ENCODE measurements around the gene RFPL3. TPM values are rescaled to one million over a fixed set of nuclear protein-coding genes. Genes with fewer than 3 reads are reported as not detected.
"Not testable (repeated sequence)": the region's sequence is repeated elsewhere in the genome, so short reads cannot be mapped to it uniquely, and the experiment has no call there.

The RFPL3 gene
- polyA plus RNA-seq, 1 donor from 2014 or later: not detected

- Mint-ChIP-seq H3K36me3 (peaks cover 11% of the 10 kb centered on the region), H3K9me3 (peaks cover 0 to 4% (median 0%) of the 10 kb centered on the region in 3 donors), H3K27me3 (no peaks in the 10 kb centered on the region), H3K4me3 (no peak overlapping the region), H3K4me1 (peaks cover 0 to 1% (median 0%) of the 10 kb centered on the region in 3 donors), H3K27ac (no peak overlapping the region)
These were observed 1.9 kb upstream of the RFPL3 start for GRCh38 chr22:32355760-32356159.

GRCh38 chr22:32360096-32360495 lies 2.4 kb downstream of the RFPL3 start:
- not testable (repeated sequence) for H3K4me1 Mint-ChIP-seq, H3K9me3 Mint-ChIP-seq, H3K4me3 Mint-ChIP-seq, H3K27me3 Mint-ChIP-seq, H3K36me3 Mint-ChIP-seq, H3K27ac Mint-ChIP-seq

DNA sequence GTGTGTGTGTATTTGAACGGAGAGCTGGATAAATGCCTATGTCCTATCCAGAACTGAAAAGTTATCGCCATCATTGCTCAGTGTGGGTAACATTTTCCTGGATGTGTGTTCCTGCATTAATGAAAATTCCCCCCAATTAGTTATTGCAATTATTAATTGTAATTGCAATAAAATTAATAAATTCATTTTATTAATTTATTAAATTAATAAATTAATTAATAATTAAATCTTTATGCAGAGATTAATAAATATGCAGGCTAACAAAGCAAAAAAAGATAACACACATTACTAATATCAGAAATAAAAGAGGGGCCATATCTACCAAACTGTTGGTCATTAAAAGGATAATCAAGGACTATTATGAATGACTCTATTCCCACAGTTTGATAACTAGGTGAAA lies 3.6 kb downstream of the RFPL3 start:
- no peak overlapping the region for H3K27ac Mint-ChIP-seq
- H3K9me3 Mint-ChIP-seq: no peaks in the 10 kb centered on the region
- no peak overlapping the region for H3K4me3 Mint-ChIP-seq
- H3K27me3 Mint-ChIP-seq: no peaks in the 10 kb centered on the region
- H3K4me1 Mint-ChIP-seq: peaks cover 0 to 1% (median 0%) of the 10 kb centered on the region in 3 donors
- H3K36me3 Mint-ChIP-seq: peaks cover 5% of the 10 kb centered on the region

GRCh38 chr22:32364210-32364609 lies 6.5 kb downstream of the RFPL3 start:
- H3K27ac Mint-ChIP-seq: no peak overlapping the region
- H3K9me3 Mint-ChIP-seq: peaks cover 0 to 1% (median 0%) of the 10 kb centered on the region in 3 donors
- H3K36me3 Mint-ChIP-seq: peaks cover 3% of the 10 kb centered on the region
- no peaks in the 10 kb centered on the region for H3K4me1 Mint-ChIP-seq
- H3K27me3 Mint-ChIP-seq: peaks cover 4% of the 10 kb centered on the region
- no peak overlapping the region for H3K4me3 Mint-ChIP-seq

GRCh38 chr22:32375678-32376450 lies 18.2 kb downstream of the RFPL3 start:
- no peak overlapping the region for H3K4me3 Mint-ChIP-seq
- H3K27ac Mint-ChIP-seq: no peak overlapping the region
- H3K36me3 Mint-ChIP-seq: peaks cover 5% of the 10 kb centered on the region
- H3K9me3 Mint-ChIP-seq: no peaks in the 10 kb centered on the region
- no peaks in the 10 kb centered on the region for H3K27me3 Mint-ChIP-seq
- H3K4me1 Mint-ChIP-seq: no peaks in the 10 kb centered on the region

GRCh38 chr22:32376681-32377080 lies 19.0 kb downstream of the RFPL3 start:
- H3K9me3 Mint-ChIP-seq: no peaks in the 10 kb centered on the region
- H3K27ac Mint-ChIP-seq: no peak overlapping the region
- H3K27me3 Mint-ChIP-seq: no peaks in the 10 kb centered on the region
- H3K4me1 Mint-ChIP-seq: no peaks in the 10 kb centered on the region
- H3K4me3 Mint-ChIP-seq: no peak overlapping the region
- peaks cover 5% of the 10 kb centered on the region for H3K36me3 Mint-ChIP-seq

DNA sequence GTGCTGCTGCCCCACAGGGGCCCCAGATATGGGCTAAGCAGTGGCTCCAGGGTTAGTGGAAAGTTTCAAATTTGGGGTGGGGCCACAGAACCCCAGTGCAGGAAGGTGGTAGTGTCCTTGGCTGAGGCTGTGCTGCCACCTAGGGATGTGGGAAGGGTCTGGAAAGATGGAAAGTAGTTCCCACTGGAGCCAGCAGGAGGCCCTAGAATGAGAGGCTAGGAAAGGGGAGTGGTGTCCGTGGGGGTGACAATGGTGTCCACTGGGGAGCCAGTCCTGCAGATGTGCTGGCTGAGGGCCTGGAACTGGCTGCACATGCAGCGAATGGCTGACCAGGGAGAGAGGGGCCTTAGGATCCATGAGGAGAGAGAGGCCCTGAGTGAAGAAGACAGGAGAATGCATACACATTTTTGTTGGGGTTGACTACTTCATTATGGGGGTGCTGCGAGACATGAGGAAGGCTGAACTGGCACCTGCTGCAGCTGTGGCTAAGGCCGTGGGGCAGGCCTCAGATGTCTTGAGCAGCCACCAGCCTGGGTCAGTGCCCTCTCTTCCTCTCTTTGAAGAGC lies 21.1 kb downstream of the RFPL3 start:
- no peaks in the 10 kb centered on the region for H3K27me3 Mint-ChIP-seq
- H3K36me3 Mint-ChIP-seq: peaks cover 5% of the 10 kb centered on the region
- H3K4me3 Mint-ChIP-seq: no peak overlapping the region
- H3K9me3 Mint-ChIP-seq: no peaks in the 10 kb centered on the region
- H3K27ac Mint-ChIP-seq: no peak overlapping the region
- H3K4me1 Mint-ChIP-seq: no peaks in the 10 kb centered on the region

- Mint-ChIP-seq H3K9me3 (no peaks in the 10 kb centered on the region), H3K4me1 (no peaks in the 10 kb centered on the region), H3K4me3 (no peak overlapping the region), H3K36me3 (peaks cover 5% of the 10 kb centered on the region), H3K27me3 (no peaks in the 10 kb centered on the region), H3K27ac (no peak overlapping the region)
These were observed 23.3 kb downstream of the RFPL3 start for GRCh38 chr22:32380991-32381390.

- no peak overlapping the region for H3K27ac Mint-ChIP-seq
- no peaks in the 10 kb centered on the region for H3K9me3 Mint-ChIP-seq
- peaks cover 2% of the 10 kb centered on the region for H3K36me3 Mint-ChIP-seq
- no peak overlapping the region for H3K4me3 Mint-ChIP-seq
- no peaks in the 10 kb centered on the region for H3K4me1 Mint-ChIP-seq
- H3K27me3 Mint-ChIP-seq: no peaks in the 10 kb centered on the region
These were observed 28.0 kb downstream of the RFPL3 start for GRCh38 chr22:32385681-32386080.

DNA sequence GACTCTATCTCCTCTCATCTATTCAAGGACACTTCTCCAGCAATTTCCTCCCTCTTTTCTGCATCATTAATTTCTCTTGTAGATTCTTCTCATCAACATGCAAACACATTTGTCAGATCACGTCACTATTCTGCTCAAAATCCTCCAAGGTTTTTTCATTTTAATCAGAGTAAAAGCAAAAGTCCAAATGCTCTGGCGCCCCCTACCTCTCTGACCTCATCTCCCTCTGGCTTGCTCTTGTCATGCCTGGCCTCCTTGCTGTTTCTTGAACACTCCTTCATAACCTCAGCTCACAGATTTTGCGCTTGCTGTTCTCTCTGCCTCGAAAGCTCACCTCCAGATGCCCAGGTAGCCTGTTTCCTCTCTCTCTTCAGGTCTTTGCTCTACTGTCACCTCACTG lies 32.0 kb downstream of the RFPL3 start:
- H3K9me3 Mint-ChIP-seq: no peaks in the 10 kb centered on the region
- no peaks in the 10 kb centered on the region for H3K4me1 Mint-ChIP-seq
- H3K27me3 Mint-ChIP-seq: no peaks in the 10 kb centered on the region
- H3K4me3 Mint-ChIP-seq: no peak overlapping the region
- peak overlapping the region in 1 of 3 donors; percentile 5 for H3K27ac Mint-ChIP-seq
- H3K36me3 Mint-ChIP-seq: peaks cover 15% of the 10 kb centered on the region

DNA sequence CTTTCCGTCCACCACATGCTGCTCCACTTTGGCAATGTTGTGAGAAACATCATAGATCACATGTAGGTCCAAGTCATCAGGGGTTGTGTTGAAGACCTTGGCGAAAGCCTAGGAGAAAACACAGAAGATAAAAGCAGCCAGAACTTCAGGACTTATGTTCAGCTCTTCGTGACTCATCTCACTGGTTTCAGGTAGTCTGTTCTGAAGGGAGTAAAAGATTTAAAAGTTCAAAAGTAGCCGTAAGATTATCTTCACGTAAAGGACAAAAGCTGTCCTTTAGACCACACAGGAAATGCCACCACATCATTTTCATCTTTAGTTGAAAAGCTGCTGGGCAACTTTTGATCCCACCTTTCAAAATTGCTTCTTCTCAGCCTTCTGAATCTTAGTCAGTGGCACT lies 37.4 kb downstream of the RFPL3 start:
- Mint-ChIP-seq H3K36me3 (peaks cover 18% of the 10 kb centered on the region), H3K4me1 (no peaks in the 10 kb centered on the region)

GRCh38 chr22:32396255-32396654 lies 38.6 kb downstream of the RFPL3 start:
- Mint-ChIP-seq H3K27me3 (no peaks in the 10 kb centered on the region), H3K27ac (no peak overlapping the region), H3K36me3 (peaks cover 18% of the 10 kb centered on the region), H3K4me3 (no peak overlapping the region), H3K9me3 (no peaks in the 10 kb centered on the region), H3K4me1 (no peaks in the 10 kb centered on the region)

More for the DNA sequence above, 37.4 kb downstream of the RFPL3 start:
- Mint-ChIP-seq H3K27ac (no peak overlapping the region), H3K4me3 (no peak overlapping the region), H3K27me3 (no peaks in the 10 kb centered on the region), H3K9me3 (no peaks in the 10 kb centered on the region)

DNA sequence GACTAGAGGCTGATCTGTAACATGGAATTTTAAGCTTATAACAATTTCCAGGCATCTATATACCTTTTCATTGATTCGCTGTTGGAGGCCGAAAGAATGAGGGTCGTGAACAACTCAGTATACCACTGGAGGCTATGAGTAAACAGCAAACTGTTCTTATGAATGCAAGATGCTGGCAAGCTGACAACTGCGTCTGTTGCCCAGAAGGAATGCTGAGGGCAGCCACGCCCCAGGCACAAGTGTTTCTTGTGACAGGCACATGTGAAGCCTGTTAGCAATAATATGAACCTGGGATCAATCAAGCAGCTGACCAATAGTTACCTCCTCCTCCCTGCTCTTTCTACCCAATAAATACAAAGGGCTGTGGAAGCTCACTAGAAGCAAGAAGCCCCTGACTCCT lies 39.1 kb downstream of the RFPL3 start:
- Mint-ChIP-seq H3K4me1 (no peaks in the 10 kb centered on the region), H3K36me3 (peaks cover 17% of the 10 kb centered on the region), H3K27ac (no peak overlapping the region), H3K4me3 (no peak overlapping the region), H3K27me3 (no peaks in the 10 kb centered on the region), H3K9me3 (no peaks in the 10 kb centered on the region)

GRCh38 chr22:32401486-32401885 lies 43.8 kb downstream of the RFPL3 start:
- H3K36me3 Mint-ChIP-seq: no peaks in the 10 kb centered on the region
- H3K4me1 Mint-ChIP-seq: peaks cover 0 to 5% (median 0%) of the 10 kb centered on the region in 3 donors
- no peak overlapping the region for H3K27ac Mint-ChIP-seq
- no peak overlapping the region for H3K4me3 Mint-ChIP-seq
- no peaks in the 10 kb centered on the region for H3K27me3 Mint-ChIP-seq
- no peaks in the 10 kb centered on the region for H3K9me3 Mint-ChIP-seq

- Mint-ChIP-seq H3K27ac (no peak overlapping the region), H3K4me3 (no peak overlapping the region)
These were observed 46.4 kb downstream of the RFPL3 start for GRCh38 chr22:32404021-32404420.

DNA sequence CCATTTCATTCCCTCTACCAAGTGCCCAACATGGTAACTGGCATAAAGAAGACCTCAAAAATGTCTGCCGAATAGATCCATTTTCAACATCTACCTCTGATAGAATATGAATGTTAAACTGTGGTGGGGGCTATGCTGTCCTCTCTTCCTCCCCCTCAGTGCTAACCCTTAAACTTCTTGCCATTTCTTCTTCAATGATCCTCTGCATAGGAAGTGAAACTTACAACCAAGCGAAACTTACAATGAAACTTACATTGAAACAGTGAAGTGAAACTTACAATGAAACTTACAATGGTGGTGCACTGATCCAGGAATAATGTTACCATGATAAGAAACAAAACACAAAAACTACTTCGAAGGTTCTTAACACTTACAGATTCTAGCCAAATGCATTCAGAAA lies 49.6 kb downstream of the RFPL3 start:
- H3K9me3 Mint-ChIP-seq: peaks cover 0 to 3% (median 3%) of the 10 kb centered on the region in 3 donors
- no peaks in the 10 kb centered on the region for H3K36me3 Mint-ChIP-seq
- H3K4me1 Mint-ChIP-seq: peaks cover 17 to 41% (median 38%) of the 10 kb centered on the region in 3 donors
- H3K4me3 Mint-ChIP-seq: peak overlapping the region; percentile 1 to 56 (median 28)
- peak overlapping the region; percentile 1 to 89 (median 6) for H3K27ac Mint-ChIP-seq
- H3K27me3 Mint-ChIP-seq: no peaks in the 10 kb centered on the region

More at GRCh38 chr22:32404021-32404420, 46.4 kb downstream of the RFPL3 start:
- no peaks in the 10 kb centered on the region for H3K36me3 Mint-ChIP-seq
- H3K4me1 Mint-ChIP-seq: peaks cover 5 to 21% (median 19%) of the 10 kb centered on the region in 3 donors
- no peaks in the 10 kb centered on the region for H3K27me3 Mint-ChIP-seq
- peaks cover 0 to 3% (median 3%) of the 10 kb centered on the region in 3 donors for H3K9me3 Mint-ChIP-seq
